ENCODE results near the gene IKZF4. TPM values are rescaled to one million over a fixed set of nuclear protein-coding genes. Genes with fewer than 3 reads are reported as not detected.

The IKZF4 gene
- total RNA-seq, 1 experiment from 2014 or later: 13.6 TPM

DNA sequence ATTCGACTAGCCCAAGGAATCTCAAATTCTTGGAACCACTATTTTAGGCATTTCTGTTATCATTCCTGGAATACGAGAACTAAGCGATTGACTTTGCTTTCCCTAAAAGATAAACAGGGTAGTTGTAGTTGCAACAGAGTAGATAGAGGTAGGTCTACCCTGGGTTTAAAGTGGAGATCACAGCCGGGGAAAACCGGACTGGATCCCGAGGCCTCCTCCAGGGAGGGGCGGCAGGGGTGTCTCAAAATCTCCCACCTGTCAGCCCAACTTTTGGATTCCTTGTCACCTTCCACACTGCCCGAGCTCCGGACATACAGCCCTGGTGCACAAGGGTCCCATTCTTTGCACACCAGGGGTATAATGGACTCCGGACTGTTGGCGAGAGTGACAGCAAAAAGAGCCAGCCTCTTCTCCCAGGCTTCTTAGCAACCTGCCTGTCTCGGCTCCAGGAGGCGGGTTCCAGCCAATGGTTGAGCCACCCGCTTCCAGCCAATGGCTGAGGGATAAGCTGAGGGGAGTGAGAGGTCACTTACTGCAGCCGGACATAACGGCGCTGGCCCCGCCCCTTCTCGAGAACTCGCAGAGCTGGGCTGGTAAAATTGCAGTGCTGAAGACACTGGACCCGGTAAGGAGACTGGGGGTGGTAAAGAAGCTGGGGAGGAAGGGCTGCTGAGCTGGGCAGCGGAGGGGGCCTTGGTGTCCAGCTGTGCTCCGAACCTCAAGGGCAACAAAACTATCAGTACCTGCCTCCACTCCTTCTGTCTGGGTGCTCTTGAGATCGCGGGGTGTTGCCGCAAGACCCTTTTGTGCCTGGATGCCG, 23.9 kb upstream of the IKZF4 start, which contains the start of gene SUOX (continued):
- TF ChIP-seq, protein P1, sequence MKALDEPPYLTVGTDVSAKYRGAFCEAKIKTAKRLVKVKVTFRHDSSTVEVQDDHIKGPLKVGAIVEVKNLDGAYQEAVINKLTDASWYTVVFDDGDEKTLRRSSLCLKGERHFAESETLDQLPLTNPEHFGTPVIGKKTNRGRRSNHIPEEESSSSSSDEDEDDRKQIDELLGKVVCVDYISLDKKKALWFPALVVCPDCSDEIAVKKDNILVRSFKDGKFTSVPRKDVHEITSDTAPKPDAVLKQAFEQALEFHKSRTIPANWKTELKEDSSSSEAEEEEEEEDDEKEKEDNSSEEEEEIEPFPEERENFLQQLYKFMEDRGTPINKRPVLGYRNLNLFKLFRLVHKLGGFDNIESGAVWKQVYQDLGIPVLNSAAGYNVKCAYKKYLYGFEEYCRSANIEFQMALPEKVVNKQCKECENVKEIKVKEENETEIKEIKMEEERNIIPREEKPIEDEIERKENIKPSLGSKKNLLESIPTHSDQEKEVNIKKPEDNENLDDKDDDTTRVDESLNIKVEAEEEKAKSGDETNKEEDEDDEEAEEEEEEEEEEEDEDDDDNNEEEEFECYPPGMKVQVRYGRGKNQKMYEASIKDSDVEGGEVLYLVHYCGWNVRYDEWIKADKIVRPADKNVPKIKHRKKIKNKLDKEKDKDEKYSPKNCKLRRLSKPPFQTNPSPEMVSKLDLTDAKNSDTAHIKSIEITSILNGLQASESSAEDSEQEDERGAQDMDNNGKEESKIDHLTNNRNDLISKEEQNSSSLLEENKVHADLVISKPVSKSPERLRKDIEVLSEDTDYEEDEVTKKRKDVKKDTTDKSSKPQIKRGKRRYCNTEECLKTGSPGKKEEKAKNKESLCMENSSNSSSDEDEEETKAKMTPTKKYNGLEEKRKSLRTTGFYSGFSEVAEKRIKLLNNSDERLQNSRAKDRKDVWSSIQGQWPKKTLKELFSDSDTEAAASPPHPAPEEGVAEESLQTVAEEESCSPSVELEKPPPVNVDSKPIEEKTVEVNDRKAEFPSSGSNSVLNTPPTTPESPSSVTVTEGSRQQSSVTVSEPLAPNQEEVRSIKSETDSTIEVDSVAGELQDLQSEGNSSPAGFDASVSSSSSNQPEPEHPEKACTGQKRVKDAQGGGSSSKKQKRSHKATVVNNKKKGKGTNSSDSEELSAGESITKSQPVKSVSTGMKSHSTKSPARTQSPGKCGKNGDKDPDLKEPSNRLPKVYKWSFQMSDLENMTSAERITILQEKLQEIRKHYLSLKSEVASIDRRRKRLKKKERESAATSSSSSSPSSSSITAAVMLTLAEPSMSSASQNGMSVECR (CRISPR knock-in tag; IDR thresholded peaks at IDR 0.05; ENCODE audit: borderline replicate concordance): no peak
- TF ChIP-seq SMAD3 (CRISPR knock-in tag; IDR thresholded peaks at IDR 0.05; ENCODE audit: borderline replicate concordance): no peak
- no peak for TF ChIP-seq ZNF317 (CRISPR knock-in tag; IDR thresholded peaks at IDR 0.05; ENCODE audit: borderline replicate concordance, low read depth)
- TF ChIP-seq GTF2I (CRISPR knock-in tag; conservative IDR thresholded peaks at IDR 0.05): no peak
- TF ChIP-seq NFE2L1 (CRISPR knock-in tag; IDR thresholded peaks at IDR 0.05): no peak
- TF ChIP-seq ZNF138 (CRISPR knock-in tag; conservative IDR thresholded peaks at IDR 0.05): no peak
- TF ChIP-seq, protein P2, sequence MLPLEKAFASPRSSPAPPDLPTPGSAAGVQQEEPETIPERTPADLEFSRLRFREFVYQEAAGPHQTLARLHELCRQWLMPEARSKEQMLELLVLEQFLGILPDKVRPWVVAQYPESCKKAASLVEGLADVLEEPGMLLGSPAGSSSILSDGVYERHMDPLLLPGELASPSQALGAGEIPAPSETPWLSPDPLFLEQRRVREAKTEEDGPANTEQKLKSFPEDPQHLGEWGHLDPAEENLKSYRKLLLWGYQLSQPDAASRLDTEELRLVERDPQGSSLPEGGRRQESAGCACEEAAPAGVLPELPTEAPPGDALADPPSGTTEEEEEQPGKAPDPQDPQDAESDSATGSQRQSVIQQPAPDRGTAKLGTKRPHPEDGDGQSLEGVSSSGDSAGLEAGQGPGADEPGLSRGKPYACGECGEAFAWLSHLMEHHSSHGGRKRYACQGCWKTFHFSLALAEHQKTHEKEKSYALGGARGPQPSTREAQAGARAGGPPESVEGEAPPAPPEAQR (CRISPR knock-in tag; IDR thresholded peaks at IDR 0.05): no peak
- 0 out of 2 replicates have a peak, but pooled peaks have one; percentile 62 for TF ChIP-seq ESRRA (CRISPR knock-in tag; IDR thresholded peaks at IDR 0.05; ENCODE audit: borderline replicate concordance)
- TF ChIP-seq CBFB (CRISPR knock-in tag; IDR thresholded peaks at IDR 0.05; ENCODE audit: low read depth): no peak
- TF ChIP-seq, protein P3, sequence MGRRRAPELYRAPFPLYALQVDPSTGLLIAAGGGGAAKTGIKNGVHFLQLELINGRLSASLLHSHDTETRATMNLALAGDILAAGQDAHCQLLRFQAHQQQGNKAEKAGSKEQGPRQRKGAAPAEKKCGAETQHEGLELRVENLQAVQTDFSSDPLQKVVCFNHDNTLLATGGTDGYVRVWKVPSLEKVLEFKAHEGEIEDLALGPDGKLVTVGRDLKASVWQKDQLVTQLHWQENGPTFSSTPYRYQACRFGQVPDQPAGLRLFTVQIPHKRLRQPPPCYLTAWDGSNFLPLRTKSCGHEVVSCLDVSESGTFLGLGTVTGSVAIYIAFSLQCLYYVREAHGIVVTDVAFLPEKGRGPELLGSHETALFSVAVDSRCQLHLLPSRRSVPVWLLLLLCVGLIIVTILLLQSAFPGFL (CRISPR knock-in tag; IDR thresholded peaks at IDR 0.05; ENCODE audit: borderline replicate concordance): no peak
- TF ChIP-seq ZNF416 (CRISPR knock-in tag; IDR thresholded peaks at IDR 0.05): peak; percentile 77; the same call in 1 of the 2 replicates
- TF ChIP-seq ZNF232 (CRISPR knock-in tag; IDR thresholded peaks at IDR 0.05): 0 out of 2 replicates have a peak, but pooled peaks have one; percentile 47
- TF ChIP-seq ZNF219 (CRISPR knock-in tag; IDR thresholded peaks at IDR 0.05; ENCODE audit: borderline replicate concordance): no peak
- TF ChIP-seq ELF4 (CRISPR knock-in tag; IDR thresholded peaks at IDR 0.05; ENCODE audit: low read depth): no peak
- no peak for TF ChIP-seq TEAD4 (CRISPR knock-in tag; IDR thresholded peaks at IDR 0.05)
- TF ChIP-seq NFYB (CRISPR knock-in tag; conservative IDR thresholded peaks at IDR 0.05; ENCODE audit: low read depth): peak; percentile 56
- TF ChIP-seq MXD4 (CRISPR knock-in tag; IDR thresholded peaks at IDR 0.05; ENCODE audit: borderline replicate concordance): no peak
- TF ChIP-seq GABPB1 (CRISPR knock-in tag; IDR thresholded peaks at IDR 0.05): no peak; the same call in 1 of the 2 replicates
- no peak for TF ChIP-seq FOXK1 (CRISPR knock-in tag; IDR thresholded peaks at IDR 0.05)
- TF ChIP-seq ETV6 (CRISPR knock-in tag; IDR thresholded peaks at IDR 0.05): peak; percentile 83
- TF ChIP-seq, protein P4, sequence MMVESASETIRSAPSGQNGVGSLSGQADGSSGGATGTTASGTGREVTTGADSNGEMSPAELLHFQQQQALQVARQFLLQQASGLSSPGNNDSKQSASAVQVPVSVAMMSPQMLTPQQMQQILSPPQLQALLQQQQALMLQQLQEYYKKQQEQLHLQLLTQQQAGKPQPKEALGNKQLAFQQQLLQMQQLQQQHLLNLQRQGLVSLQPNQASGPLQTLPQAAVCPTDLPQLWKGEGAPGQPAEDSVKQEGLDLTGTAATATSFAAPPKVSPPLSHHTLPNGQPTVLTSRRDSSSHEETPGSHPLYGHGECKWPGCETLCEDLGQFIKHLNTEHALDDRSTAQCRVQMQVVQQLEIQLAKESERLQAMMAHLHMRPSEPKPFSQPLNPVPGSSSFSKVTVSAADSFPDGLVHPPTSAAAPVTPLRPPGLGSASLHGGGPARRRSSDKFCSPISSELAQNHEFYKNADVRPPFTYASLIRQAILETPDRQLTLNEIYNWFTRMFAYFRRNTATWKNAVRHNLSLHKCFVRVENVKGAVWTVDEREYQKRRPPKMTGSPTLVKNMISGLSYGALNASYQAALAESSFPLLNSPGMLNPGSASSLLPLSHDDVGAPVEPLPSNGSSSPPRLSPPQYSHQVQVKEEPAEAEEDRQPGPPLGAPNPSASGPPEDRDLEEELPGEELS (CRISPR knock-in tag; IDR thresholded peaks at IDR 0.05): peak; percentile 47; the same call in 1 of the 2 replicates
- TF ChIP-seq ATF1 (CRISPR knock-in tag; IDR thresholded peaks at IDR 0.05): no peak
- TF ChIP-seq, protein P5, sequence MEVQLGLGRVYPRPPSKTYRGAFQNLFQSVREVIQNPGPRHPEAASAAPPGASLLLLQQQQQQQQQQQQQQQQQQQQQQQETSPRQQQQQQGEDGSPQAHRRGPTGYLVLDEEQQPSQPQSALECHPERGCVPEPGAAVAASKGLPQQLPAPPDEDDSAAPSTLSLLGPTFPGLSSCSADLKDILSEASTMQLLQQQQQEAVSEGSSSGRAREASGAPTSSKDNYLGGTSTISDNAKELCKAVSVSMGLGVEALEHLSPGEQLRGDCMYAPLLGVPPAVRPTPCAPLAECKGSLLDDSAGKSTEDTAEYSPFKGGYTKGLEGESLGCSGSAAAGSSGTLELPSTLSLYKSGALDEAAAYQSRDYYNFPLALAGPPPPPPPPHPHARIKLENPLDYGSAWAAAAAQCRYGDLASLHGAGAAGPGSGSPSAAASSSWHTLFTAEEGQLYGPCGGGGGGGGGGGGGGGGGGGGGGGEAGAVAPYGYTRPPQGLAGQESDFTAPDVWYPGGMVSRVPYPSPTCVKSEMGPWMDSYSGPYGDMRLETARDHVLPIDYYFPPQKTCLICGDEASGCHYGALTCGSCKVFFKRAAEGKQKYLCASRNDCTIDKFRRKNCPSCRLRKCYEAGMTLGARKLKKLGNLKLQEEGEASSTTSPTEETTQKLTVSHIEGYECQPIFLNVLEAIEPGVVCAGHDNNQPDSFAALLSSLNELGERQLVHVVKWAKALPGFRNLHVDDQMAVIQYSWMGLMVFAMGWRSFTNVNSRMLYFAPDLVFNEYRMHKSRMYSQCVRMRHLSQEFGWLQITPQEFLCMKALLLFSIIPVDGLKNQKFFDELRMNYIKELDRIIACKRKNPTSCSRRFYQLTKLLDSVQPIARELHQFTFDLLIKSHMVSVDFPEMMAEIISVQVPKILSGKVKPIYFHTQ (CRISPR knock-in tag; IDR thresholded peaks at IDR 0.05): 0 out of 2 replicates have a peak, but pooled peaks have one; percentile 50
- no peak for TF ChIP-seq CREB1 (CRISPR knock-in tag; IDR thresholded peaks at IDR 0.05)
- TF ChIP-seq, protein P6, sequence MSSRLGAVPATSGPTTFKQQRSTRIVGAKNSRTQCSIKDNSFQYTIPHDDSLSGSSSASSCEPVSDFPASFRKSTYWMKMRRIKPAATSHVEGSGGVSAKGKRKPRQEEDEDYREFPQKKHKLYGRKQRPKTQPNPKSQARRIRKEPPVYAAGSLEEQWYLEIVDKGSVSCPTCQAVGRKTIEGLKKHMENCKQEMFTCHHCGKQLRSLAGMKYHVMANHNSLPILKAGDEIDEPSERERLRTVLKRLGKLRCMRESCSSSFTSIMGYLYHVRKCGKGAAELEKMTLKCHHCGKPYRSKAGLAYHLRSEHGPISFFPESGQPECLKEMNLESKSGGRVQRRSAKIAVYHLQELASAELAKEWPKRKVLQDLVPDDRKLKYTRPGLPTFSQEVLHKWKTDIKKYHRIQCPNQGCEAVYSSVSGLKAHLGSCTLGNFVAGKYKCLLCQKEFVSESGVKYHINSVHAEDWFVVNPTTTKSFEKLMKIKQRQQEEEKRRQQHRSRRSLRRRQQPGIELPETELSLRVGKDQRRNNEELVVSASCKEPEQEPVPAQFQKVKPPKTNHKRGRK (CRISPR knock-in tag; IDR thresholded peaks at IDR 0.05; ENCODE audit: borderline replicate concordance): no peak

Data from WTC11 (cell line).